ENCODE results near the gene PRB3. TPM values are rescaled to one million over a fixed set of nuclear protein-coding genes. Genes with fewer than 3 reads are reported as not detected.

Gene PRB3
- not detected in 2 replicates for total RNA-seq
- not detected in 2 replicates for polyA plus RNA-seq
- polyA plus RNA-seq (2012) = not detected in 2 replicates
- not detected in 2 replicates for polyA minus RNA-seq (ENCODE audit: low replicate concordance)

DNA sequence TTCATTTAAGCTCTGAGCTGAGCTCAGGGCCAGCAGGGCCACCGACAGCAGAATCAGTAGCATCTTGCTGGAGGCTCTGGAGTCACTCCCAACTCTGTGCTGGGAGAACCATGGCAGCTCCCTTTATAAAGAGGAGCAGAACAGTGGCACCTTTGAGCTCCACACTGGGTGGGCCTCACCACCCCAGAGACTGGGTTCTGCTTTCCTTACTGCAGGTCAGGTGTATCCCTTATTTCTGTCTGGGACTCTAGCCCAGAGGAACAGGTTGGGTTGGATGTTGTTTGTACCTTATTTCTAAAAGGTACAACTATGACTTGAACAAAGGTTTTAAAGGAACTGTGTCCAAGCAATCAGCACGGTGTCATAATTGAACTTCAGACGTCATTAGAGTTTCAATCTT, at the start of gene PRB3:
PRB3 (minus strand) TSS at position 101 of the 400 bp plus-strand sequence; CDS start at position 63, 38 bp downstream.
- no peak within 1 kb of the TSS for H3K9ac ChIP-seq (ENCODE audit: insufficient read depth, low read length)
- H3K27me3 ChIP-seq (ENCODE audit: control insufficient read depth, insufficient read depth, low read length) = no peaks in the 10 kb centered on the region
- no peak for TF ChIP-seq EZH2 (IDR thresholded peaks at IDR 0.05; ENCODE audit: low read length, missing control alignments)
- TF ChIP-seq CTCF (conservative IDR thresholded peaks at IDR 0.05 in 1 of 2, IDR thresholded peaks at IDR 0.05 in 1 of 2; ENCODE audit: low read depth in 1 of 2, low read length in 2 of 2) = no peak
- no peak within 1 kb of the TSS for H3K27ac ChIP-seq (ENCODE audit: insufficient read depth, low read length)
- H3K9me3 ChIP-seq (ENCODE audit: control insufficient read depth, insufficient read depth, low read depth, low read length) = no peaks in the 10 kb centered on the region
- no peaks in the 10 kb centered on the region for H3K36me3 ChIP-seq (ENCODE audit: control insufficient read depth, insufficient read depth, low read length)
- H3K4me2 ChIP-seq (ENCODE audit: extremely low read depth, insufficient read depth, low read length) = no peak within 1 kb of the TSS
- H3K79me2 ChIP-seq (ENCODE audit: control insufficient read depth, insufficient read depth, low read length) = no peaks in the 10 kb centered on the region
- H2AFZ ChIP-seq (ENCODE audit: low read length) = no peak within 1 kb of the TSS
- H3K4me3 ChIP-seq (replicated peaks in 1 of 4; ENCODE audit: control extremely low read depth in 1 of 4, insufficient read depth in 1 of 4, low read depth in 3 of 4, low read length in 4 of 4) = no peak within 1 kb of the TSS
- no peaks in the 10 kb centered on the region for H3K4me1 ChIP-seq (ENCODE audit: control insufficient read depth, extremely low read depth, insufficient read depth, low read length)
- DNase-seq (ENCODE audit: low read depth in 2 of 2) = no peak
- no peaks in the 10 kb centered on the region for H4K20me1 ChIP-seq (ENCODE audit: control insufficient read depth, extremely low read depth, insufficient read depth, low read length)

- H4K20me1 ChIP-seq (ENCODE audit: control insufficient read depth, extremely low read depth, insufficient read depth, low read length) = no peaks in the 10 kb centered on the region
- no peak for DNase-seq (ENCODE audit: low read depth in 2 of 2)
- no peak within 1 kb of the TSS for H3K4me2 ChIP-seq (ENCODE audit: extremely low read depth, insufficient read depth, low read length)
- no peak within 1 kb of the TSS for H3K9ac ChIP-seq (ENCODE audit: insufficient read depth, low read length)
- no peak within 1 kb of the TSS for H3K4me3 ChIP-seq (replicated peaks in 1 of 4; ENCODE audit: control extremely low read depth in 1 of 4, insufficient read depth in 1 of 4, low read depth in 3 of 4, low read length in 4 of 4)
- no peaks in the 10 kb centered on the region for H3K27me3 ChIP-seq (ENCODE audit: control insufficient read depth, insufficient read depth, low read length)
- no peak within 1 kb of the TSS for H3K27ac ChIP-seq (ENCODE audit: insufficient read depth, low read length)
- H3K79me2 ChIP-seq (ENCODE audit: control insufficient read depth, insufficient read depth, low read length) = no peaks in the 10 kb centered on the region
- TF ChIP-seq EZH2 (IDR thresholded peaks at IDR 0.05; ENCODE audit: low read length, missing control alignments) (no peak), CTCF (conservative IDR thresholded peaks at IDR 0.05 in 1 of 2, IDR thresholded peaks at IDR 0.05 in 1 of 2; ENCODE audit: low read depth in 1 of 2, low read length in 2 of 2) (no peak)
- no peaks in the 10 kb centered on the region for H3K36me3 ChIP-seq (ENCODE audit: control insufficient read depth, insufficient read depth, low read length)
- no peaks in the 10 kb centered on the region for H3K9me3 ChIP-seq (ENCODE audit: control insufficient read depth, insufficient read depth, low read depth, low read length)
- no peak within 1 kb of the TSS for H2AFZ ChIP-seq (ENCODE audit: low read length)
- no peaks in the 10 kb centered on the region for H3K4me1 ChIP-seq (ENCODE audit: control insufficient read depth, extremely low read depth, insufficient read depth, low read length)
Measured at GRCh38 chr12:11310336-11310735, 40.8 kb upstream of the PRB3 start, which contains the start of gene PRB4. TSS of gene PRB4 (minus strand) at chr12:11310436. CDS start at chr12:11310398, 38 bp downstream.

GRCh38 chr12:11307143-11307542, 37.6 kb upstream of the PRB3 start:
- H3K9me3 ChIP-seq (ENCODE audit: control insufficient read depth, insufficient read depth, low read depth, low read length) = no peaks in the 10 kb centered on the region
- H2AFZ ChIP-seq (ENCODE audit: low read length) = no peak overlapping the region
- no peaks in the 10 kb centered on the region for H3K36me3 ChIP-seq (ENCODE audit: control insufficient read depth, insufficient read depth, low read length)
- H3K4me3 ChIP-seq (replicated peaks in 1 of 4; ENCODE audit: control extremely low read depth in 1 of 4, insufficient read depth in 1 of 4, low read depth in 3 of 4, low read length in 4 of 4) = no peak overlapping the region
- no peaks in the 10 kb centered on the region for H3K27me3 ChIP-seq (ENCODE audit: control insufficient read depth, insufficient read depth, low read length)
- H3K79me2 ChIP-seq (ENCODE audit: control insufficient read depth, insufficient read depth, low read length) = no peaks in the 10 kb centered on the region
- TF ChIP-seq CTCF (conservative IDR thresholded peaks at IDR 0.05 in 1 of 2, IDR thresholded peaks at IDR 0.05 in 1 of 2; ENCODE audit: low read depth in 1 of 2, low read length in 2 of 2) (no peak), EZH2 (IDR thresholded peaks at IDR 0.05; ENCODE audit: low read length, missing control alignments) (no peak)
- H3K4me1 ChIP-seq (ENCODE audit: control insufficient read depth, extremely low read depth, insufficient read depth, low read length) = no peaks in the 10 kb centered on the region
- no peak overlapping the region for H3K27ac ChIP-seq (ENCODE audit: insufficient read depth, low read length)
- no peak for DNase-seq (ENCODE audit: low read depth in 2 of 2)
- no peak overlapping the region for H3K4me2 ChIP-seq (ENCODE audit: extremely low read depth, insufficient read depth, low read length)
- H4K20me1 ChIP-seq (ENCODE audit: control insufficient read depth, extremely low read depth, insufficient read depth, low read length) = no peaks in the 10 kb centered on the region
- no peak overlapping the region for H3K9ac ChIP-seq (ENCODE audit: insufficient read depth, low read length)

Data from fibroblast of lung (primary cell).